Osteoblast (primary cell): Measurements from ENCODE around the gene NTM. TPM values are rescaled to one million over a fixed set of nuclear protein-coding genes. Genes with fewer than 3 reads are reported as not detected.

ENCODE experiments used
- DNase-seq: peaks from one replicate; pipeline ENCODE4 v3.0.0; 2011; ENCODE audit warnings: low spot score, mixed read lengths; ENCODE audit not compliant: insufficient read length; ENCODE audit errors: missing footprints
- H2AFZ ChIP-seq: 2 replicates; pipeline ENCODE4 v1.6.0; 2011; ENCODE audit warnings: mild to moderate bottlenecking, low read length
- H3K27ac ChIP-seq: 2 replicates; pipeline ENCODE4 v1.5.1; 2011; ENCODE audit warnings: mild to moderate bottlenecking, low read depth, low read length, moderate library complexity
- H3K27me3 ChIP-seq: 2 replicates; pipeline ENCODE4 v1.6.0; 2012; ENCODE audit warnings: mild to moderate bottlenecking, control low read depth, inconsistent platforms, low read length, moderate library complexity; ENCODE audit not compliant: insufficient read depth
- H3K36me3 ChIP-seq: 2 replicates; pipeline ENCODE4 v1.5.1; 2011; ENCODE audit warnings: mild to moderate bottlenecking, low read length, control low read depth, moderate library complexity; ENCODE audit not compliant: insufficient read depth
- H3K4me1 ChIP-seq: 2 replicates; pipeline ENCODE4 v1.5.1; 2011; ENCODE audit warnings: mild to moderate bottlenecking, low read length, control low read depth, moderate library complexity; ENCODE audit not compliant: insufficient read depth
- H3K4me2 ChIP-seq: 2 replicates; pipeline ENCODE4 v1.6.0; 2011; ENCODE audit warnings: mild to moderate bottlenecking, low read length; ENCODE audit not compliant: insufficient read depth
- H3K4me3 ChIP-seq: fragments of 200-600 bp; sonication (generic); 3 replicates; pipeline ENCODE4 v1.5.1; 2012; ENCODE audit warnings: mild to moderate bottlenecking, low read length, inconsistent platforms; ENCODE audit not compliant: insufficient read depth
- H3K79me2 ChIP-seq: 2 replicates; pipeline ENCODE4 v1.6.0; 2012; ENCODE audit warnings: mild to moderate bottlenecking, low read length, control low read depth, inconsistent platforms; ENCODE audit not compliant: insufficient read depth
- H3K9me3 ChIP-seq: 2 replicates; pipeline ENCODE4 v1.5.1; 2011; ENCODE audit warnings: low read depth, low read length, control low read depth
- H4K20me1 ChIP-seq: 2 replicates; pipeline ENCODE4 v1.6.0; 2012; ENCODE audit warnings: mild to moderate bottlenecking, low read length, control low read depth; ENCODE audit not compliant: insufficient read depth
- total RNA-seq: library from RNA; depleted of rRNA; stranded (reverse); fragments of >200 nt; gene quantifications from 2 replicates; pipeline ENCODE4 v1.2.3, GENCODE V29; 2012
- TF ChIP-seq, protein P1 (sequence below): IDR thresholded peaks from 2 replicates; pipeline ENCODE4 v1.5.1; 2011; ENCODE audit warnings: mild to moderate bottlenecking, low read depth, low read length, moderate library complexity; ENCODE audit errors: extremely low read depth

The NTM gene
- total RNA-seq, 1 donor = 48.1 TPM

DNA sequence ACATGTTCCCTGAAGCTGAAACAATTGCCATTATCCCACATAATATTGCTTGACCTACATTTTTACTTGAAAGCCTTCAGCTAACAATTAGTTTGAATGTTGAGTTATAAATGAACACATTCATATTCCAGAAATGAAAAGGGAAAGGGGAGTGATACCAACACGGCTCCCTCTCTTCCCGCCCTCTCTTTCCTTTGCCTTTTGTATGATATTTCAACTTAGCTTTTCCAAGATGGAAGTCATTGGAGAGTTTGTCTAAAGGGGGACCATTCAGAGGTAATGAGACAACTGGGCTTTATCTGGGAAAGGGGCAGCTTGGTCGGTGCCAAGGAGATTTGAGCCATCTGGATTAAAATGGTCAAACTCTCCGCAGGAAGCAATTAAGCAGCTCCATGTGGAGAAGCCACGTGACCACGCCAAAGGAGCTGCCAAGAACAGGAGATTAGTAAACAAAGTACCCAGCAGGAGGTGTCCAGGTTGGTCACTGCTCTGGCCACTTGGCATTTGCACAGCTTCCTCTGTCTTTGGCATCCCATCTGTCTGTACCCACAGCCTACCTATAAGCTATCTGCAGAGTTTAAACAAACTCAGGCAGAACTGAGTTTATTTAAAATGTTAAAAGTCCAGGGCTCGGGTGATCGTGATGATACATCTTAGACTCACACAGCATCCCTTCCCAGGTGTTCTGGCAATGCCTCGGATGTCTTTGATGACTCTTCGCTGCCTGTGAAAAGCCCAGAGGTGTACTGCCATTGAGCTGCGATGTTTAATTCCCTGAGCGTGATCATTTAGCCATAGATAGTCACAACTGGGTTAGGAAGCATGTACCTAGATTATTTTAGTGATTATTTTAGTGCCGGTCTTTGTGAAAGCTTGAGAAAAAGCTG lies 735.9 kb downstream of the NTM start:
- Histone ChIP-seq H3K4me3 (no peak overlapping the region), H3K36me3 (no peaks in the 10 kb centered on the region), H3K9me3 (no peaks in the 10 kb centered on the region), H4K20me1 (no peaks in the 10 kb centered on the region), H3K4me2 (no peak overlapping the region), H2AFZ (no peak overlapping the region), H3K27me3 (no peaks in the 10 kb centered on the region), H3K79me2 (peaks cover 17% of the 10 kb centered on the region), H3K4me1 (peaks cover 18% of the 10 kb centered on the region), H3K27ac (no peak overlapping the region)
- TF ChIP-seq, protein P1, sequence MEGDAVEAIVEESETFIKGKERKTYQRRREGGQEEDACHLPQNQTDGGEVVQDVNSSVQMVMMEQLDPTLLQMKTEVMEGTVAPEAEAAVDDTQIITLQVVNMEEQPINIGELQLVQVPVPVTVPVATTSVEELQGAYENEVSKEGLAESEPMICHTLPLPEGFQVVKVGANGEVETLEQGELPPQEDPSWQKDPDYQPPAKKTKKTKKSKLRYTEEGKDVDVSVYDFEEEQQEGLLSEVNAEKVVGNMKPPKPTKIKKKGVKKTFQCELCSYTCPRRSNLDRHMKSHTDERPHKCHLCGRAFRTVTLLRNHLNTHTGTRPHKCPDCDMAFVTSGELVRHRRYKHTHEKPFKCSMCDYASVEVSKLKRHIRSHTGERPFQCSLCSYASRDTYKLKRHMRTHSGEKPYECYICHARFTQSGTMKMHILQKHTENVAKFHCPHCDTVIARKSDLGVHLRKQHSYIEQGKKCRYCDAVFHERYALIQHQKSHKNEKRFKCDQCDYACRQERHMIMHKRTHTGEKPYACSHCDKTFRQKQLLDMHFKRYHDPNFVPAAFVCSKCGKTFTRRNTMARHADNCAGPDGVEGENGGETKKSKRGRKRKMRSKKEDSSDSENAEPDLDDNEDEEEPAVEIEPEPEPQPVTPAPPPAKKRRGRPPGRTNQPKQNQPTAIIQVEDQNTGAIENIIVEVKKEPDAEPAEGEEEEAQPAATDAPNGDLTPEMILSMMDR = no peak
- no peak for DNase-seq

DNA sequence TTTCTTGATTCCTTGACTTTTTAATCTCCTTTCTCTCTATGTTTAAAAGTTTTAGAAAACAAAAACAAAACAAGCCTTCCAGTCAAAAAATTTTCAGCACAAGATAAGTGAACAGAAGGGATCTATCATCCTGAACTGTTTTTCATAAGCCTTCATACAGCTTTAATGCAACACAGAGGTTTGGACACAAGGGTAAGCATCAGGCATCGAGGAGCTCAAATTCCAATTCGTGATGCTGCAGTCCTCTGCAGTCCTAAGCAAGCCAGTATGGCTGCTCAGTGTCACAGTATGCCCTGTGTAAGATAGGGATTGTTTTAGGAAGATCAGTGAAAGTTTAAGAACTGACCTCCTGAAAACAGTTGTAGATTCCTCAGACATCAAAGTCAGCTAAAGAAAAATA lies 740.9 kb downstream of the NTM start:
- Histone ChIP-seq H3K4me2 (peak overlapping the region; percentile 84), H3K9me3 (no peaks in the 10 kb centered on the region), H4K20me1 (no peaks in the 10 kb centered on the region), H2AFZ (peak overlapping the region; percentile 18), H3K79me2 (peaks cover 16% of the 10 kb centered on the region), H3K4me3 (peak overlapping the region; percentile 58), H3K36me3 (no peaks in the 10 kb centered on the region), H3K27ac (peak overlapping the region; percentile 100), H3K4me1 (peaks cover 47% of the 10 kb centered on the region), H3K27me3 (no peaks in the 10 kb centered on the region)
- TF ChIP-seq, protein P1 = no peak
- DNase-seq = no peak

DNA sequence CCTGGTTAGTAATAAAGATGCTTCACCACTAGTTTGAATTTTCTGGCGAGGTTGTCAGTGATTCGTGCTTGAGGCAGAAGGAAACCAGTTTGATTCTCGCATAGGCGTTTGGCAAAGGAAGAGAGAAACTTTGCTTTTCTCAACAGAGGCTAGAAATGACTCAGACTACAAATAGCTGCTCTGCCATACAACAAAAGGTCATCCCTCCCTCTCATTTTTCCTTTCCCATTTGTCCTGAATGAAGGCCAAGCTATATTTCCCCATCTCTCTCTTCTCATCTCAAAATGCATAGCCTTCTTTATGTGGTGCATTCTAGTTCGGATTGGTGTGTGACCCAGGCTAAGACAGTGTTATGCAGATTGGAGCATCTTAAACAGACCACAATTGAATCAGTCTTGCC lies 741.4 kb downstream of the NTM start:
- DNase-seq = no peak
- no peaks in the 10 kb centered on the region for H3K36me3 ChIP-seq
- H2AFZ ChIP-seq = no peak overlapping the region
- no peaks in the 10 kb centered on the region for H3K27me3 ChIP-seq
- peak overlapping the region; percentile 84 for H3K4me2 ChIP-seq
- H3K4me1 ChIP-seq = peaks cover 47% of the 10 kb centered on the region
- peak overlapping the region; percentile 100 for H3K27ac ChIP-seq
- TF ChIP-seq, protein P1 = no peak
- peak overlapping the region; percentile 58 for H3K4me3 ChIP-seq
- no peaks in the 10 kb centered on the region for H4K20me1 ChIP-seq
- H3K79me2 ChIP-seq = peaks cover 21% of the 10 kb centered on the region
- H3K9me3 ChIP-seq = no peaks in the 10 kb centered on the region

DNA sequence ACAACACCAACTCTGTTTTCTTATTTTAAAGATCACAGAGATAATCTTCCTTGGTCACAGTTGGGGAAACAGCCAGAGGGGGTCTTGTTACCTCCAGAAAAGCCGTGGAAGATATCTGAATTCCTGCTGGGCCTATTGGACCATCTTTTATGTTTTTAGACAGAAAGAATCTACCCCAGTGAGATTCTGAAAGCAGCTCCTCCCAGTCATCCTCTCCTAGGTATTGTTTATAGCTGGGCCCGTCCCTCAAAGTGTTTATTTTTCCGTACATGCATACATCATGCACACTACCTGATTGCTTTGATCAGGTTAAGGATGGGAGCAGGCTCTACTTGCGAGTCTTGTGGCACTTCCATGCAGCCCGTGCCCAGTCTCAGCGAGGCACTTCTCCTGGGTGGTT lies 742.4 kb downstream of the NTM start:
- H3K36me3 ChIP-seq = no peaks in the 10 kb centered on the region
- no peaks in the 10 kb centered on the region for H4K20me1 ChIP-seq
- TF ChIP-seq, protein P1 = no peak
- peak overlapping the region; percentile 100 for H3K27ac ChIP-seq
- peak overlapping the region; percentile 84 for H3K4me2 ChIP-seq
- peaks cover 21% of the 10 kb centered on the region for H3K79me2 ChIP-seq
- DNase-seq = no peak
- H3K9me3 ChIP-seq = no peaks in the 10 kb centered on the region
- H3K4me3 ChIP-seq = no peak overlapping the region
- no peaks in the 10 kb centered on the region for H3K27me3 ChIP-seq
- H3K4me1 ChIP-seq = peaks cover 47% of the 10 kb centered on the region
- peak overlapping the region; percentile 48 for H2AFZ ChIP-seq
